H1 (cell line): ENCODE measurements around the gene ZNF532. TPM values are rescaled to one million over a fixed set of nuclear protein-coding genes. Genes with fewer than 3 reads are reported as not detected.

Source experiments
- CTCF ChIA-PET: fragments of 300-600 bp; sonication (Branson Sonifier 250); formaldehyde crosslinking; loops from one replicate; lab custom pipeline; 2021; ENCODE audit not compliant: partially characterized antibody; lab: Charles Lee
- POLR2A ChIA-PET: fragments of 300-600 bp; sonication (Branson Sonifier 250); formaldehyde crosslinking; loops from one replicate; lab custom pipeline; 2021; ENCODE audit warnings: inconsistent platforms; ENCODE audit not compliant: partially characterized antibody; lab: Charles Lee
- DNase-seq, 2 experiments: peaks; one replicate each; pipeline versions ENCODE4 v3.0.0 to v3.0.0-alpha.2; 2010 to 2022; ENCODE audit warnings: low spot score in 2 of 2, low read depth in 1 of 2, mixed read lengths in 1 of 2
- FAIRE-seq: peaks from 2 replicates; lab custom pipeline; 2011; peaks lifted over from hg19 to GRCh38; lab: Jason Lieb, UNC
- H2AFZ ChIP-seq: 2 replicates; pipeline ENCODE4 v1.8.1; 2012; ENCODE audit warnings: low read length, inconsistent platforms
- H2AK5ac ChIP-seq: 2 replicates; pipeline ENCODE4 v1.6.1; 2013; ENCODE audit warnings: low read depth, low read length
- H2BK120ac ChIP-seq: replicated peaks from 2 replicates; pipeline ENCODE3; 2013; ENCODE audit warnings: low read depth, low read length, inconsistent platforms
- H2BK12ac ChIP-seq: 2 replicates; pipeline ENCODE4 v1.6.1; 2013; ENCODE audit warnings: low read depth, low read length
- H2BK15ac ChIP-seq: 2 replicates; pipeline ENCODE4 v1.6.1; 2013; ENCODE audit warnings: low read length
- H2BK20ac ChIP-seq: 2 replicates; pipeline ENCODE4 v1.6.1; 2013; ENCODE audit warnings: low read length
- H2BK5ac ChIP-seq: 2 replicates; pipeline ENCODE4 v1.6.1; 2013; ENCODE audit warnings: low read depth, low read length
- H3K14ac ChIP-seq: 2 replicates; pipeline ENCODE4 v1.6.1; 2013; ENCODE audit warnings: inconsistent platforms; ENCODE audit not compliant: insufficient read length
- H3K18ac ChIP-seq: 2 replicates; pipeline ENCODE4 v1.6.1; 2013; ENCODE audit warnings: low read length; ENCODE audit errors: extremely low read depth
- H3K23ac ChIP-seq: 2 replicates; pipeline ENCODE4 v1.6.1; 2013; ENCODE audit warnings: inconsistent platforms; ENCODE audit not compliant: insufficient read length
- H3K23me2 ChIP-seq: 2 replicates; pipeline ENCODE4 v1.6.1; 2013; ENCODE audit warnings: low read depth, low read length
- H3K27ac ChIP-seq: 2 replicates; pipeline ENCODE4 v1.6.1; 2011; ENCODE audit warnings: low read depth, low read length, inconsistent platforms
- H3K27me3 ChIP-seq, 4 experiments: replicated peaks in 1 of 4; 1 replicate in 1 of 4; 2 replicates in 3 of 4; pipeline versions ENCODE4 v1.6.1 to v1.8.1; 2011 to 2013; ENCODE audit warnings: low read length in 3 of 4, mild to moderate bottlenecking in 3 of 4, inconsistent platforms in 2 of 4, mixed read lengths in 2 of 4, moderate library complexity in 1 of 4; ENCODE audit not compliant: control insufficient read depth in 3 of 4, insufficient read depth in 3 of 4; ENCODE audit errors: extremely low read depth in 1 of 4
- H3K36me3 ChIP-seq, 4 experiments: 2 replicates each; pipeline versions ENCODE4 v1.6.1 to v1.8.1; 2011 to 2013; ENCODE audit warnings: mild to moderate bottlenecking in 4 of 4, low read length in 3 of 4, moderate library complexity in 2 of 4, control low read depth in 1 of 4, inconsistent platforms in 1 of 4; ENCODE audit not compliant: insufficient read depth in 4 of 4, control insufficient read depth in 2 of 4
- H3K4ac ChIP-seq: replicated peaks from 2 replicates; pipeline ENCODE3; 2013; ENCODE audit warnings: low read length, low read depth, mixed read lengths, inconsistent platforms; ENCODE audit not compliant: insufficient read length
- H3K4me1 ChIP-seq, 4 experiments: replicated peaks in 1 of 4; 1 replicate in 1 of 4; 2 replicates in 3 of 4; pipeline versions ENCODE4 v1.6.1 to v1.8.1; 2011 to 2013; ENCODE audit warnings: low read length in 3 of 4, inconsistent platforms in 2 of 4, mixed read lengths in 1 of 4; ENCODE audit not compliant: insufficient read depth in 4 of 4, control insufficient read depth in 3 of 4
- H3K4me2 ChIP-seq, 2 experiments: 2 replicates each; pipeline versions ENCODE4 v1.6.1 to v1.8.1; 2011 to 2013; ENCODE audit warnings: low read depth in 2 of 2, low read length in 2 of 2, control low read depth in 1 of 2, inconsistent platforms in 1 of 2, mild to moderate bottlenecking in 1 of 2; ENCODE audit not compliant: insufficient read depth in 1 of 2
- H3K4me3 ChIP-seq, 4 experiments: fragments of 200-600, 300-600 bp in 1 of 4; sonication (generic), shearing (Covaris generic), sonication (Bioruptor Twin) in 1 of 4; 2 replicates each; pipeline versions ENCODE4 v1.5.1 to v1.8.1; 2011 to 2016; ENCODE audit warnings: low read length in 4 of 4, low read depth in 3 of 4, control low read depth in 2 of 4, inconsistent platforms in 2 of 4, mild to moderate bottlenecking in 2 of 4, mixed read lengths in 1 of 4, moderate library complexity in 1 of 4; ENCODE audit not compliant: insufficient read depth in 2 of 4; ENCODE audit errors: extremely low read depth in 1 of 4
- H3K56ac ChIP-seq: replicated peaks from 2 replicates; pipeline ENCODE3; 2013; ENCODE audit warnings: low read depth, mild to moderate bottlenecking, mixed read lengths, low read length, inconsistent platforms; ENCODE audit not compliant: insufficient read length
- H3K79me1 ChIP-seq: 2 replicates; pipeline ENCODE4 v1.6.1; 2013; ENCODE audit warnings: low read depth, low read length, control low read depth
- H3K79me2 ChIP-seq, 2 experiments: 2 replicates each; pipeline versions ENCODE4 v1.6.1 to v1.8.1; 2012 to 2013; ENCODE audit warnings: low read length in 2 of 2, mild to moderate bottlenecking in 2 of 2, inconsistent platforms in 1 of 2; ENCODE audit not compliant: insufficient read depth in 2 of 2, control insufficient read depth in 1 of 2
- H3K9ac ChIP-seq, 4 experiments: replicated peaks in 1 of 4; 1 replicate in 1 of 4; 2 replicates in 3 of 4; pipeline versions ENCODE4 v1.6.1 to v1.8.1; 2011 to 2013; ENCODE audit warnings: low read depth in 3 of 4, low read length in 3 of 4, control low read depth in 2 of 4, mild to moderate bottlenecking in 2 of 4, moderate library complexity in 2 of 4, inconsistent platforms in 1 of 4; ENCODE audit errors: extremely low read depth in 1 of 4
- H3K9me3 ChIP-seq, 2 experiments: 2 replicates each; pipeline versions ENCODE4 v1.6.1 to v1.8.1; 2012 to 2013; ENCODE audit warnings: mild to moderate bottlenecking in 2 of 2, moderate library complexity in 2 of 2, control low read depth in 1 of 2, inconsistent platforms in 1 of 2, low read depth in 1 of 2, low read length in 1 of 2, mixed read lengths in 1 of 2; ENCODE audit not compliant: insufficient read depth in 2 of 2
- H4K20me1 ChIP-seq, 2 experiments: replicated peaks in 1 of 2; 2 replicates each; pipeline versions ENCODE3 to v1.8.1; 2011 to 2013; ENCODE audit warnings: inconsistent platforms in 2 of 2, low read length in 2 of 2, mild to moderate bottlenecking in 1 of 2; ENCODE audit not compliant: insufficient read depth in 2 of 2, control insufficient read depth in 1 of 2
- H4K5ac ChIP-seq: 2 replicates; pipeline ENCODE4 v1.6.1; 2013; ENCODE audit warnings: low read length, low read depth, mixed read lengths, inconsistent platforms; ENCODE audit not compliant: insufficient read length
- H4K8ac ChIP-seq: 2 replicates; pipeline ENCODE4 v1.8.0; 2013; ENCODE audit warnings: mild to moderate bottlenecking, moderate library complexity, low read length, inconsistent platforms; ENCODE audit not compliant: insufficient read depth; ENCODE audit errors: extremely low read depth
- H4K91ac ChIP-seq: replicated peaks from 2 replicates; pipeline ENCODE3; 2013; ENCODE audit warnings: low read length, mixed read lengths, inconsistent platforms; ENCODE audit not compliant: insufficient read length
- CHD2 ChIP-seq: IDR thresholded peaks from 2 replicates; pipeline ENCODE4 v1.6.1; 2012; ENCODE audit warnings: low read length, improper control_type of control experiment
- EGR1 ChIP-seq: IDR thresholded peaks from 2 replicates; pipeline ENCODE4 v1.6.1; 2011; ENCODE audit warnings: low read depth, low read length, borderline replicate concordance
- EZH2 ChIP-seq: fragments of 200-600 bp; sonication (generic); IDR thresholded peaks from 2 replicates; pipeline ENCODE4 v1.7.1; 2012; ENCODE audit warnings: low read depth, mild to moderate bottlenecking, moderate library complexity, low read length, inconsistent platforms; ENCODE audit not compliant: severe bottlenecking
- HDAC6 ChIP-seq: IDR thresholded peaks from one replicate; pipeline ENCODE4 v1.7.1; 2012; ENCODE audit warnings: low read depth, mild to moderate bottlenecking, inconsistent platforms, low read length, moderate library complexity
- KDM1A ChIP-seq: fragments of 200-600, 300-600 bp; sonication (generic); IDR thresholded peaks from 2 replicates; pipeline ENCODE4 v1.7.1; 2016; ENCODE audit warnings: mild to moderate bottlenecking, low read length, borderline replicate concordance
- POLR2A ChIP-seq, 2 experiments: IDR thresholded peaks; 1 replicate in 1 of 2; 2 replicates in 1 of 2; pipeline ENCODE4 v1.6.1; 2011; ENCODE audit warnings: low read depth in 2 of 2, low read length in 2 of 2, mild to moderate bottlenecking in 2 of 2; ENCODE audit errors: control extremely low read depth in 1 of 2
- RAD21 ChIP-seq, 2 experiments: IDR thresholded peaks in 1 of 2; conservative IDR thresholded peaks in 1 of 2; 2 replicates each; pipeline ENCODE4 v1.6.1; 2011; ENCODE audit warnings: low read depth in 2 of 2, low read length in 2 of 2, improper control_type of control experiment in 1 of 2, inconsistent platforms in 1 of 2, mild to moderate bottlenecking in 1 of 2, moderate library complexity in 1 of 2
- TAF7 ChIP-seq: optimal IDR thresholded peaks from 2 replicates; pipeline ENCODE3; 2011; ENCODE audit warnings: low read depth, mild to moderate bottlenecking, inconsistent platforms, low read length, moderate library complexity, borderline replicate concordance
- WGBS, 2 experiments: shearing (Covaris generic) in 1 of 2; methylation state at CpG; one replicate each; pipeline versions ENCODE4 v1.1.6 to v1.1.7; 2013 to 2015; ENCODE audit warnings: low lambda C conversion rate in 2 of 2, mixed read lengths in 2 of 2, inconsistent platforms in 1 of 2, low coverage in 1 of 2, missing lambda C conversion rate in 1 of 2; ENCODE audit not compliant: insufficient replicate concordance in 2 of 2, insufficient coverage in 1 of 2, insufficient read length in 1 of 2; ENCODE audit errors: extremely low coverage in 1 of 2, missing lambda C conversion rate in 1 of 2; 5-methylcytosine and 5-hydroxymethylcytosine counted together
- polyA plus RNA-seq, 7 experiments: library from polyadenylated mRNA; depleted of rRNA in 3 of 7; stranded (reverse) in 5 of 7; unstranded in 2 of 7; fragments of >200 nt in 5 of 7; fragments of 200-250 nt in 2 of 7; gene quantifications; 1 replicate in 5 of 7; 2 replicates in 1 of 7; 4 replicates in 1 of 7; pipeline versions ENCODE4 v1.2.1 to v1.2.3, GENCODE V29; 2011 to 2013; ENCODE audit warnings: missing spikeins in 2 of 7, mixed read lengths in 2 of 7
- total RNA-seq: library from RNA; stranded (reverse); fragmentation: NEBNext Ultra II Directional; extraction: Animal tissue kit (Norgen Biotek cat#: 25700); gene quantifications from 2 replicates; pipeline ENCODE4 v1.2.1, GENCODE V29; 2021

ZNF532 gene
- total and polyA plus RNA-seq, 2 of the 8 experiments (the other 6 are each of a cell fraction or from before 2014, with no cell fraction given), result 143 to 240 TPM

DNA sequence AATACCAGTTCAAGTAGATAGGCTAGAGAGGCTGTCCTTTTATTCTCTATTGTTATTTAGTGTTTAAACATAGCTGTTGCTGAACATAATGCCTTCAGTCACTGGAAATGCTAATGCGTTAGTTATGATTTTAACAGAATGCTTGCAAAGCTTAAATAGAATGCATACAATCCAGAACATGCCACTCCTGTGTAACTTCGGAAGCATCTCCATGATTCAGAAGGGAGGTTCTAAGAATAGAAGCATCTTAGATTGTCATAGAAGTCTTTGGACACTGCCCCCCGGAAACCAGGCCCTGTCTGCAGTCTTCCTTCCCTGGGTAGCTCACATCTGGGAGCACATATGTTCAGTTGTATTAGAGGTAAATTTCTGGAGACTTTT is 73.2 kb downstream of the ZNF532 start:
- Histone ChIP-seq H4K5ac (no peak overlapping the region), H3K4ac (no peak overlapping the region), H2BK15ac (no peak overlapping the region), H3K18ac (no peak overlapping the region), H2BK20ac (no peak overlapping the region), H3K4me2 (no peak overlapping the region), H3K4me1 (no peaks in the 10 kb centered on the region; a peak in 1 of 7 replicates), H2AFZ (no peak overlapping the region), H2BK12ac (no peak overlapping the region), H4K8ac (no peak overlapping the region), H2BK120ac (no peak overlapping the region), H3K36me3 (peaks cover 9 to 78% (median 43%) of the 10 kb centered on the region in 4 experiments), H3K4me3 (no peak overlapping the region), H3K79me2 (peaks cover 0 to 68% of the 10 kb centered on the region in 2 experiments; a peak in 3 of 4 replicates), H3K27ac (no peak overlapping the region), H3K23ac (no peak overlapping the region), H3K56ac (no peak overlapping the region), H2BK5ac (no peak overlapping the region), H3K9me3 (no peaks in the 10 kb centered on the region; a peak in 1 of 4 replicates)
- WGBS, 2 experiments, result 91% methylated on average over 3 of the region's 3 CpGs; no CpG with 5 or more reads in 1 of the 2 experiments
- FAIRE-seq (no peak), DNase-seq (no peak)
- TF ChIP-seq CHD2 (no peak), EGR1 (no peak), TAF7 (no peak), HDAC6 (no peak), EZH2 (no peak), KDM1A (no peak), RAD21 (IDR thresholded peaks at IDR 0.05 in 1 of 2, conservative IDR thresholded peaks at IDR 0.05 in 1 of 2; ENCODE audit: low read depth in 2 of 2, low read length in 2 of 2) (no peak), POLR2A (IDR thresholded peaks at IDR 0.05; ENCODE audit: control extremely low read depth in 1 of 2, low read depth in 2 of 2, low read length in 2 of 2) (no peak)
- TF ChIP-seq, all 59 proteins: peak for 0
- H2AK5ac ChIP-seq, result no peak overlapping the region
- H3K9ac ChIP-seq, result no peak overlapping the region
- no peaks in the 10 kb centered on the region for H3K27me3 ChIP-seq
- H3K79me1 ChIP-seq, result peaks cover 8% of the 10 kb centered on the region; the same call in 1 of the 2 replicates
- H3K14ac ChIP-seq, result no peak overlapping the region
- H3K23me2 ChIP-seq, result peaks cover 1% of the 10 kb centered on the region; the same call in 1 of the 2 replicates
- H4K20me1 ChIP-seq, result peaks cover 3 to 6% of the 10 kb centered on the region in 2 experiments
- no peak overlapping the region for H4K91ac ChIP-seq
- CTCF ChIA-PET, result interaction anchor here (1.3 kb wide), 1 partner anchor 13 kb away, joined by 3 read pairs; no protein-coding TSS in a partner anchor
- POLR2A ChIA-PET, result interaction anchor here (0.8 to 2.1 kb wide), 6 partner anchors 9 to 67 kb away, joined by 3 to 9 read pairs (median 4); no protein-coding TSS in a partner anchor
